Stomach (tissue), 9 donors: ENCODE data around the gene MAGEB1. TPM values are rescaled to one million over a fixed set of nuclear protein-coding genes. Genes with fewer than 3 reads are reported as not detected.

ENCODE experiments used
- DNase-seq, 2 donors: peaks; one replicate each; pipeline versions ENCODE4 v3.0.0 to v3.0.0-alpha.2; 2013 to 2019
- H3K27ac ChIP-seq, 5 donors: fragments of 200-600 bp in 4 of 5; sonication (generic) in 4 of 5; one replicate each; pipeline ENCODE4 v1.5.1; 2013 to 2019; ENCODE audit warnings: mild to moderate bottlenecking in 1 of 5, moderate library complexity in 1 of 5
- H3K27me3 ChIP-seq, 3 donors: fragments of 200-600 bp; sonication (generic); one replicate each; pipeline ENCODE4 v1.5.1; 2017 to 2019; ENCODE audit warnings: mixed run types in 1 of 3
- H3K36me3 ChIP-seq, 4 donors: fragments of 200-600 bp; sonication (generic); 1 replicate in 3 of 4; 2 replicates in 1 of 4; pipeline ENCODE4 v1.5.1; 2016 to 2019
- H3K4me1 ChIP-seq, 4 donors: fragments of 200-600 bp; sonication (generic); one replicate each; pipeline ENCODE4 v1.5.1; 2016 to 2019
- H3K4me3 ChIP-seq, 4 donors: fragments of 200-600 bp; sonication (generic) in 3 of 4; one replicate each; pipeline ENCODE4 v1.5.1; 2016 to 2019; ENCODE audit warnings: mild to moderate bottlenecking in 1 of 4
- H3K9me3 ChIP-seq, 4 donors: fragments of 200-600 bp; sonication (generic); one replicate each; pipeline ENCODE4 v1.5.1; 2016 to 2019
- EP300 ChIP-seq: sonication (generic); formaldehyde crosslinking; IDR thresholded peaks from one replicate; pipeline ENCODE4 v1.6.1; 2017; ENCODE audit warnings: antibody characterized with exemption
- POLR2A ChIP-seq, 4 donors: fragments of 450-650 bp; IDR thresholded peaks; one replicate each; pipeline ENCODE4 v1.6.1; 2016; ENCODE audit warnings: antibody characterized with exemption in 4 of 4, control low read depth in 2 of 4, mild to moderate bottlenecking in 1 of 4, moderate library complexity in 1 of 4
- POLR2AphosphoS5 ChIP-seq, 3 donors: sonication (generic); formaldehyde crosslinking; IDR thresholded peaks; one replicate each; pipeline ENCODE4 v1.6.1; 2016; ENCODE audit warnings: antibody characterized with exemption in 3 of 3
- WGBS, 5 donors: extraction: QIAGEN DNeasy Blood & Tissue Kit in 3 of 5; methylation state at CpG; one replicate each; pipeline versions ENCODE4 v1.1.5 to v1.1.7; 2013 to 2018; 5-methylcytosine and 5-hydroxymethylcytosine counted together
- intact Hi-C: fragments of 100-400 bp; cut with DNase I; formaldehyde crosslinking; loops from one replicate; pipeline ENCODE4 v1.15.1; 2023; ENCODE audit warnings: low total_unique reads
- polyA plus RNA-seq, 3 donors: library from polyadenylated mRNA; stranded (reverse); fragments of 200-250 nt; gene quantifications; one replicate each; pipeline ENCODE4 v1.2.3, GENCODE V29; 2013
- total RNA-seq, 5 donors: library from RNA; depleted of rRNA; stranded (reverse); fragments of >200 nt; gene quantifications; one replicate each; pipeline versions ENCODE4 v1.1.0 to v1.2.3, GENCODE V29; 2014 to 2016
- TF ChIP-seq, protein P1 (sequence below), 7 experiments: fragments of 450-650 bp in 4 of 7; fragments of 200-600 bp in 3 of 7; sonication (generic) in 3 of 7; IDR thresholded peaks; one replicate each; pipeline ENCODE4 v1.5.1; 2016 to 2019; ENCODE audit warnings: antibody characterized with exemption in 7 of 7, control low read depth in 2 of 7, mild to moderate bottlenecking in 1 of 7
- donor health status: healthy with polysubstance abuse.
- donor health status: Bipolar disorder and iron deficiency.
- donor health status: healthy.

The MAGEB1 gene
- total and polyA plus RNA-seq, 8 donors: not detected

DNA sequence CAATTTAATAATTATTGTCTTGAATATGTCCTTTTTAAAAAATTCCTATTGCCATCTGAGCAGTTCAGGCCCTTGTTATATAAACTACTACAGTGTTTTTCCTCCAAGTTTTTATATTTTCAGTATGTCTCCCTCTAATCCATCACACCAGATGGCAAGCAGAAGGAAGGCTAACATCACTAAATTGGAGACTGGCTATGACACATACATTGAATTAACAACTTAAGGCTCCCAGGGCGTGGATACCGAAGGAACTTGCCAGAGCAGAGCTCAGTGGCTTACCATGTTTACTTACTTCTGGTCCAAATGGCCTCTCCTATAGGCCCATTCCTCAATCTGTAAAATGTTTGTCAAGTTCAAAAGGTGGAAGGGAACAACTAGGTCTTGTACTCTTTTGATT lies 13.0 kb downstream of the MAGEB1 start:
- Histone ChIP-seq H3K4me3 (no peak overlapping the region), H3K36me3 (no peaks in the 10 kb centered on the region), H3K9me3 (peaks cover 0 to 5% (median 0%) of the 10 kb centered on the region in 4 donors), H3K27me3 (no peaks in the 10 kb centered on the region), H3K4me1 (no peaks in the 10 kb centered on the region), H3K27ac (no peak overlapping the region)
- 48 to 56% (median 50%) methylated on average over 2 of the region's 2 CpGs for WGBS, 5 donors
- TF ChIP-seq EP300 (no peak), POLR2A (IDR thresholded peaks at IDR 0.05) (no peak), POLR2AphosphoS5 (IDR thresholded peaks at IDR 0.05) (no peak)
- TF ChIP-seq, protein P1, sequence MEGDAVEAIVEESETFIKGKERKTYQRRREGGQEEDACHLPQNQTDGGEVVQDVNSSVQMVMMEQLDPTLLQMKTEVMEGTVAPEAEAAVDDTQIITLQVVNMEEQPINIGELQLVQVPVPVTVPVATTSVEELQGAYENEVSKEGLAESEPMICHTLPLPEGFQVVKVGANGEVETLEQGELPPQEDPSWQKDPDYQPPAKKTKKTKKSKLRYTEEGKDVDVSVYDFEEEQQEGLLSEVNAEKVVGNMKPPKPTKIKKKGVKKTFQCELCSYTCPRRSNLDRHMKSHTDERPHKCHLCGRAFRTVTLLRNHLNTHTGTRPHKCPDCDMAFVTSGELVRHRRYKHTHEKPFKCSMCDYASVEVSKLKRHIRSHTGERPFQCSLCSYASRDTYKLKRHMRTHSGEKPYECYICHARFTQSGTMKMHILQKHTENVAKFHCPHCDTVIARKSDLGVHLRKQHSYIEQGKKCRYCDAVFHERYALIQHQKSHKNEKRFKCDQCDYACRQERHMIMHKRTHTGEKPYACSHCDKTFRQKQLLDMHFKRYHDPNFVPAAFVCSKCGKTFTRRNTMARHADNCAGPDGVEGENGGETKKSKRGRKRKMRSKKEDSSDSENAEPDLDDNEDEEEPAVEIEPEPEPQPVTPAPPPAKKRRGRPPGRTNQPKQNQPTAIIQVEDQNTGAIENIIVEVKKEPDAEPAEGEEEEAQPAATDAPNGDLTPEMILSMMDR (IDR thresholded peaks at IDR 0.05): no peak
- no peak for DNase-seq
- intact Hi-C loops: no loop called here

DNA sequence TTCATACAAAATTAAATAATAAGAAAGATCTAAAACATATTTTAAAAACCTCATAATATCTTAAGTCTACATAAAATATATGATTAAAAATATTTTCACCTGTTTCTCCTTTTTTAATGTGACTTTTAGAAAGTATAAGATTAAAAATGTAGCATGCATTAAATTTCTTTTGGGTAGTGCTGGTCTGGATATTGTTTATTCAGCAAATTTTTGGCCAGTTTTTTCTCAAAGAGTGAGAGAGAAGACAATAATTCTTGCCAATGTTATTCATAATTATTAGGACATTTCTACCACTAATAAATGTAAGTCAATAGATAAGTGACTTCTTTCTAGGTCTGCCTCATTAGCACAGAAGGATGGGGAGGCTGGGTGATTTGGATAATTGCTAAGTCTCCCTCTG lies 14.1 kb downstream of the MAGEB1 start:
- Histone ChIP-seq H3K4me3 (no peak overlapping the region), H3K4me1 (no peaks in the 10 kb centered on the region), H3K27me3 (no peaks in the 10 kb centered on the region), H3K27ac (no peak overlapping the region), H3K36me3 (no peaks in the 10 kb centered on the region), H3K9me3 (no peaks in the 10 kb centered on the region)
- intact Hi-C loops: no loop called here
- no peak for DNase-seq
- TF ChIP-seq POLR2AphosphoS5 (IDR thresholded peaks at IDR 0.05) (no peak), POLR2A (IDR thresholded peaks at IDR 0.05) (no peak), EP300 (no peak)
- TF ChIP-seq, protein P1 (IDR thresholded peaks at IDR 0.05): no peak

DNA sequence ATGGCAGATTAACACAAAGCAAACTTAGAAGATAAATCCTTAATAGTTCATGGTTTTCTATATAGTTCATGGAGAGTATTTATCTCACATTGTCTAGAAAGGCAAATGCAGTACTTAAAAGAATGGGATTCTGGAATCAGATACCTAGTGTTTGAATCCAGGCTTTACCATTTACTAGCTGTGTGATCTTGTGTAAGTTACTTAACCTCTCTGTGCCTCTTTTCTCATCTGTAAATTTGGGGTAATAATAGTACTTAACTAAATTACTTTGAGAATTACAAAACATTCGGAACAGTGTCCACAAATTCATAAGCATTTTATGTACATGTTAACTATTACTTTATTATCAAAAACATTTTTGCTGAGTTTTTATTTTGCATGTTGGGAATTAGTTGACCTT lies 15.8 kb downstream of the MAGEB1 start:
- intact Hi-C loops: no loop called here
- TF ChIP-seq POLR2AphosphoS5 (IDR thresholded peaks at IDR 0.05): no peak
- no peak for TF ChIP-seq POLR2A (IDR thresholded peaks at IDR 0.05)
- TF ChIP-seq EP300: no peak
- Histone ChIP-seq H3K27ac (no peak overlapping the region), H3K36me3 (no peaks in the 10 kb centered on the region), H3K9me3 (no peaks in the 10 kb centered on the region), H3K27me3 (no peaks in the 10 kb centered on the region), H3K4me1 (no peaks in the 10 kb centered on the region), H3K4me3 (no peak overlapping the region)
- DNase-seq: no peak
- 61 to 93% (median 78%) methylated on average over 1 of the region's 1 CpG for WGBS, 5 donors

DNA sequence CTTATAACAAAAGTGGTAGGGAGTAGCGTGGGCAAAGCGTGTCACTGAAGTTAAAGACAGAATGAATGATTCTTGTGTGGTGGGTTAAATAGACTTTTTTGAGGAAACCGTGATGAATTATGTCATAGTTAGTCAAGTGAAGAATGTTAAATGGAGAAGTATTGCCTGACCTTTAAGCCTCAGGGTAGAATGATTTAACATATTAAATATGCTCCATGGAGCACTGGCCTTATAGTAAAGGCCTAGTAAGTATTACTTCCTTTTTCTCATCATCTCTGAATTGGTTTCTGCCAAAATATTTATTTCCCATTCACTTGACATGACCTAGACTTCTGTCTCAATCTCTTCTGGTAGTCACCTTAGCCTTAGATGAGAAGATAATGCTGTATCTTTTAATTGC lies 23.7 kb downstream of the MAGEB1 start:
- no peak for DNase-seq
- H3K4me3 ChIP-seq: no peak overlapping the region
- no peaks in the 10 kb centered on the region for H3K9me3 ChIP-seq
- 70 to 96% (median 91%) methylated on average over 3 of the region's 3 CpGs for WGBS, 5 donors
- H3K36me3 ChIP-seq: no peaks in the 10 kb centered on the region
- no peaks in the 10 kb centered on the region for H3K4me1 ChIP-seq
- H3K27ac ChIP-seq: no peak overlapping the region
- intact Hi-C loops: loop anchor here (10.0 kb wide), 1 partner anchor 234 kb away; no protein-coding TSS in a partner anchor
- TF ChIP-seq, protein P1 (IDR thresholded peaks at IDR 0.05): no peak
- no peak for TF ChIP-seq POLR2A (IDR thresholded peaks at IDR 0.05)
- TF ChIP-seq EP300: no peak
- no peak for TF ChIP-seq POLR2AphosphoS5 (IDR thresholded peaks at IDR 0.05)
- H3K27me3 ChIP-seq: no peaks in the 10 kb centered on the region

DNA sequence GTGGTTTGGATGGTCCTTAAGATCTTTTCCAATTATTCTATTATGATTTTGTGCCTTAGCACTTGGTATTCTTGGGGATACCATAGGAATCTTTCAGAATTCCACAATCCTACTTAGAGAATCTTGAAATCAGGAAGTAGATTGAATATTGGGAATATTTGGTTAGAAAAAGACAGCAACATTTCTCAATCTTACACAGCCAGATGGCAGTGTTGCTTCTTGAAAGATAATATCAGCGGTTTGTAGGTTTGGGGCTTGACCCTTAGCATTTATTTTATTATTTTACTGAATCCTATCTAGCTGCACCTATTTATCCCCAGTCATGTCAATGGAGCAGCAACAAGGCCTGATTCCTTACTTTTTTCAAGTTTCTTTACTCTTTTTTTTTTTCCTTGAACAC lies 28.6 kb downstream of the MAGEB1 start:
- peak in 1 of 2 donors; percentile 10 for DNase-seq

More for the DNA sequence above, 28.6 kb downstream of the MAGEB1 start:
- 0 to 11% (median 8%) methylated on average over 1 of the region's 1 CpG for WGBS, 5 donors
- intact Hi-C loops: loop anchor here (10.0 kb wide), 1 partner anchor 229 kb away; no protein-coding TSS in a partner anchor
- Histone ChIP-seq H3K36me3 (no peaks in the 10 kb centered on the region), H3K4me1 (no peaks in the 10 kb centered on the region), H3K27ac (no peak overlapping the region), H3K9me3 (no peaks in the 10 kb centered on the region), H3K27me3 (no peaks in the 10 kb centered on the region), H3K4me3 (no peak overlapping the region)
- no peak for TF ChIP-seq POLR2A (IDR thresholded peaks at IDR 0.05)
- TF ChIP-seq, protein P1 (IDR thresholded peaks at IDR 0.05): peak in 2 of 7 experiments; percentile 13 to 17
- TF ChIP-seq POLR2AphosphoS5 (IDR thresholded peaks at IDR 0.05): no peak
